SU-DHL-6 (cell line): ENCODE data around the gene ACYP1.

Experiments
- EZH2phosphoT487 ChIP-seq: fragments of 200-600 bp; sonication (generic), shearing (Covaris generic); conservative IDR thresholded peaks from 2 replicates; pipeline ENCODE4 v1.6.1; 2018; ENCODE audit warnings: mild to moderate bottlenecking, antibody characterized with exemption, low read length, moderate library complexity, mixed read lengths
- TF ChIP-seq, protein P1 (sequence below): fragments of 200-600 bp; sonication (generic); IDR thresholded peaks from one replicate; pipeline ENCODE4 v1.5.1; 2017; ENCODE audit warnings: antibody characterized with exemption, mild to moderate bottlenecking, low read length, moderate library complexity; ENCODE audit not compliant: insufficient read depth, poor library complexity, severe bottlenecking

DNA sequence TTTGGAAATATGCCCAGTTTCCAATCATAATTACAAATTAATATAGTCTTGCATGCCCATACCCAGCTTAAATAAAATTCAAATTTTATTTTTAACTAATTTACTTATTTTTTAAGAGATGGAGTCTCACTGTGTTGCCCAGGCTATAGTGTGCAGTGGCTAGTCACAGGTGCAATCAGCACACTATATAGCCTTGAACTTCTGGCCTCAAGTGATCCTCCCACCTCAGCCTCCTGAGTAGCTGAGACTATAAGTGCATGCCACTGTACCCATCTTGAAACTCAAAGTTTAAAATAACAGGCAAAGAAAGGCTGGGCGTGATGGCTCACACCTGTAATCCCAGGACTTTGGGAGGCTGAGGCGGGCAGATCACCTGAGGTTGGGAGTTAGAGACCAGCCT lies 22.9 kb downstream of the ACYP1 start:
- TF ChIP-seq, protein P1, sequence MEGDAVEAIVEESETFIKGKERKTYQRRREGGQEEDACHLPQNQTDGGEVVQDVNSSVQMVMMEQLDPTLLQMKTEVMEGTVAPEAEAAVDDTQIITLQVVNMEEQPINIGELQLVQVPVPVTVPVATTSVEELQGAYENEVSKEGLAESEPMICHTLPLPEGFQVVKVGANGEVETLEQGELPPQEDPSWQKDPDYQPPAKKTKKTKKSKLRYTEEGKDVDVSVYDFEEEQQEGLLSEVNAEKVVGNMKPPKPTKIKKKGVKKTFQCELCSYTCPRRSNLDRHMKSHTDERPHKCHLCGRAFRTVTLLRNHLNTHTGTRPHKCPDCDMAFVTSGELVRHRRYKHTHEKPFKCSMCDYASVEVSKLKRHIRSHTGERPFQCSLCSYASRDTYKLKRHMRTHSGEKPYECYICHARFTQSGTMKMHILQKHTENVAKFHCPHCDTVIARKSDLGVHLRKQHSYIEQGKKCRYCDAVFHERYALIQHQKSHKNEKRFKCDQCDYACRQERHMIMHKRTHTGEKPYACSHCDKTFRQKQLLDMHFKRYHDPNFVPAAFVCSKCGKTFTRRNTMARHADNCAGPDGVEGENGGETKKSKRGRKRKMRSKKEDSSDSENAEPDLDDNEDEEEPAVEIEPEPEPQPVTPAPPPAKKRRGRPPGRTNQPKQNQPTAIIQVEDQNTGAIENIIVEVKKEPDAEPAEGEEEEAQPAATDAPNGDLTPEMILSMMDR, result no peak
- no peak for TF ChIP-seq EZH2phosphoT487
